HG03342 (cell line): Measurements from ENCODE around the gene ST6GALNAC3.

Source experiments
- ATAC-seq: cut with Tn5 transposase; IDR thresholded peaks from one replicate; pipeline ENCODE4 v1.9.1; 2021; ENCODE audit warnings: mild to moderate bottlenecking, moderate library complexity; ENCODE audit not compliant: unreplicated experiment

The ST6GALNAC3 gene

DNA sequence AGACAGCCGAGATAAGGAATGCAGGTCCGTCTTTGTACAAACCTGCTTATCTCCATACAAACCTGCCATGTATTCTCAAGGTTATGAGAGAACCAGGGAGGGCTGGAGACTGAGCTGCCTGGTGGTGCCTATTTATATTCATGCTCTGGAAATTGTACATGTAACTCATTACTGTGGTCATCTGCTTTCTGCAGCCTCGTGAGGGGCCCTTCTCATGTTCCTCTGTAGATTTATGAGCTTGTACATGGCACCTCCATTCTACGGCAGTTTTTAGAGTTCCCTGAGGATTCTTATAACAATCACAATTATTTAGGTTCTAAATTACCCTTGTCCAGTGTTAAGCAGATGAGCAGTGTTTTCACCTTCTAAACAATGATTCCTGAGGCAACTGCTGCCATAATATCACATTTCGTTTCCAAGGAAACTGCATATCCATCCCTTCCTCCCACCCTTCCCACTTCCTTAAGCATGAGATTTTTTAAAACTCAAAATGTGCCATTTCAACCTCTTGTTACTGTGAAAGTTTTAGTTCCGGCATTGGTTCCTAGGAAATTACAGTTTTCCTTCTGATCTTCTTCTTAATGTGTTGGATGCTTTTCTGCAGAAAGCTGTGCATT is 112.1 kb downstream of the ST6GALNAC3 start:
- ATAC-seq: no peak

GRCh38 chr1:76187436-76187835 is 112.9 kb downstream of the ST6GALNAC3 start:
- no peak for ATAC-seq

GRCh38 chr1:76189310-76189709 is 114.8 kb downstream of the ST6GALNAC3 start:
- no peak for ATAC-seq

DNA sequence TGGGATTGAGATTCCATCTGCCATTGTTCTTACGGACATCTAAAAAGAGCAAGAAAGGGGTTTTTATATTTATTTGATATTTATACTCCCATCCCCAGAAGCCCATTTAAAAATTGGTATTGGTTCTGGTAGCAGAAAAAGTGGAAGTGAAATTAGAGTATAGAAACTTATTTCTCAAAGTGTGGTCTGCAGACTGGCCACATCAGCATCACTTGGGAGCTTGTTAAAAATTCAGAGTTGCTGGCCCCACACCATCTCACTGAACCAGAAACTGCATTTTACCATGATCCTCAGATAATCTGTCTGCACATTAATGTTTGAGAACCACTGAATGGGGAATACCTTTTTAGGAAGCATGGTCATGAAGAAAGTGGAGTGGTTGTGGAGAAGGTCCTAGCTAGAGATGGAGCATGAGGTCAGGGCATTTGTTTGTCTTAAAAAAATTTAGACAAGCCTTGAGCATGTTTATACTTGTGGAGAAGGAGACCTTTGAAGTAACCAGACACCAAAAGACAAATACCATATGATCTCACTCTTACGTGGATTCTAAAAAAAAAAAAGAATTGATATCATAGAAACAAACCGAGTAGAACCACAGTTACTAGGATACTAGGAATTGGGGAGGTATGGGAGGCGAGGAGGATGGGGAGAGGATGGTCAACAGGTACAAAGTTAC is 116.3 kb downstream of the ST6GALNAC3 start:
- peak; percentile 65 for ATAC-seq

DNA sequence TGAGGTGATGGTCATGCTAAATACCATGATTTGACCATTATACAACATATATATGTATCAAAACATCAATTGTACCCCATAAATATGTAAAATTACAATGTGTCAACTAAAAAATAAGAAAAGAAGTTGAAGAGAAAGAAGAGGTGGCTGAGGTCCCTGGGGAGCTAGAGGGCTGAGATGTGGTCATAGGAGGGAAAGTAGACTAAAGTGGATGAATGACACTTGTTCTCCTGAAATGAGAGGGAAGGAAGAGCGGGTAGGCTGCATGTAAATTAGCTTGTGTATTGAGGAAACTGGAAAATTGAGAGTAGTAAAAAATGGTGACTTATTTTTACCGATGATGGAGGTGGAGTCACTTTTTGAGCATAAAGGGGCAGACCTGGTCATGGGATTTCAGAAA is 117.0 kb downstream of the ST6GALNAC3 start:
- ATAC-seq: no peak

GRCh38 chr1:76198452-76198851 is 123.9 kb downstream of the ST6GALNAC3 start:
- ATAC-seq: no peak

DNA sequence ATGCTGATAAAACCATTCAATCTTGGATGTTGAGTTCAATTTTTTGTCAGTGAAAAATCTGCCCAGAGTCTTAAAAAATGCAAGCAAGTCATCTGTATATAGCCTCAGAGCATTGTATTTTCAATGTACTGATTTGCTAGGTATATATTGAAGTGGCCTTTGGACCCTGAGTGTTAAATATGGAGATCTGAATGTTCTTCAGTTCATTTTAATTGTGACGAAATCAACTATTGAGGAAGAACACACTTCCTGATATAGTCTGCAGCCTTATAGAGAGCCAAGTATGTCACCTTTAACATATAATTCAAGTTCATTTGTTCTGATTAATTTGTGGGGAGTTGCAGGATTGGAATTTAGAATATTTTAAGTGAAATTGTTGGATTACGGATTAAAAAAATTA is 128.1 kb downstream of the ST6GALNAC3 start:
- ATAC-seq: no peak

GRCh38 chr1:76203127-76203526 is 128.6 kb downstream of the ST6GALNAC3 start:
- no peak for ATAC-seq

DNA sequence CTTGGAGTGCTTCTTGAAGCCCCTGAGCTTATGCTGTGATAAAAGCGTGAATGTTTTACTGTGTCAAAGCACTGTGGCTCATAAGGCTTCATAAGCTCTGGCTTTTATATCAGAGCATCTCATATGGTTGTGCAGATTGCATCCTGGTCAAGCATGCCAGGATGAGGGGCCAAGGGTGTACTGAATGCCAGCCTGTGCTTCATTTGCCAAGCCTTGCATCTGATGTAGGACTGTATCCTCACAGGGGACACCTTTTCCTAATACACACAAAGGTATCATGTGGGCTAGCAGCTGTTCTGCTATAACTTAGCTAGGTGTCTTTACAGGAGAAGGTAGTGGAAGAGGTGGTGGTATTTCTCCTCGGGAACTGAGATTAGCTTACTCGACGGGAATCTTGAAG is 134.7 kb downstream of the ST6GALNAC3 start:
- ATAC-seq: no peak

- ATAC-seq: no peak
Measured at GRCh38 chr1:76209648-76210047, 135.1 kb downstream of the ST6GALNAC3 start.

DNA sequence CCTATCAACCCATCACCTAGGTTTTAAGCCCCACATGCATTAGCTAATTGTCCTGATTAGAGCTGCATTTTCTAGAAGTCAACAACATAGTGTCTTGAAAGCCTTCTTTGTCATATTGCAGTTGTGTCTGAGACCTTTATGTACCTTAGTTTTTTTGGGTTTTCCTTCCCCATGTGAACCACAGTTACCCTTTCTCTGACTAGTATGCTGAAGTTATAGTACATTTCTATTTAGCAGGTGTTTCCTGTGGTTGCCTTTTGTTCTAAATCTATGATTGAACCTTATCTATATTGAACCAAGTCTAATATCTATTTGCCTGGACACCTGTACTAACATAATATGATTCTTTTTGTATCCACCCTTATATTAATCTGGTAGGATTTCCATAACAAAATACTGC is 135.6 kb downstream of the ST6GALNAC3 start:
- ATAC-seq: no peak

- ATAC-seq: peak; percentile 33
Measured at GRCh38 chr1:76218888-76219287, 144.3 kb downstream of the ST6GALNAC3 start.

- ATAC-seq: peak; percentile 60
Measured at GRCh38 chr1:76219366-76219818, 144.8 kb downstream of the ST6GALNAC3 start.

- no peak for ATAC-seq
Measured at GRCh38 chr1:76224752-76225151, 150.2 kb downstream of the ST6GALNAC3 start.

- ATAC-seq: no peak
Measured at GRCh38 chr1:76225526-76225925, 151.0 kb downstream of the ST6GALNAC3 start.

DNA sequence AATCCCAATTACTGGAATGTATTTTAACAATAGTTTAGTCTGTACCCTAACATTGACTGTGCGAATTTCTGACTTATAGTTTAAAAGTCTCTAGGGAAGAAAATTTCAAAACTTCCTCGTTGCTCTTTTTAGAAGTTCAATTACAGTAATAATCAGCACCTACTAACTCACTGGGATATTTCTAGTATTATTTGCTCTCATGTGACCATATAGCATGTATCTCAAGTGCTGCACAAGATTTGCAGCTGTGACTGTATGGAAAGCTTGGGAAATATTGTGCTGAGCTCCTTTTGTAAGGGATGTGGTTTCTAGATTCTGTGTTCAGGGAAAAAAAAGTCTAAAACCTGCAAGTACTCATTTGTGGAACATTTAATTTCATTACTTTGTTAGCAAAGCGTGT is 153.1 kb downstream of the ST6GALNAC3 start:
- ATAC-seq: no peak

DNA sequence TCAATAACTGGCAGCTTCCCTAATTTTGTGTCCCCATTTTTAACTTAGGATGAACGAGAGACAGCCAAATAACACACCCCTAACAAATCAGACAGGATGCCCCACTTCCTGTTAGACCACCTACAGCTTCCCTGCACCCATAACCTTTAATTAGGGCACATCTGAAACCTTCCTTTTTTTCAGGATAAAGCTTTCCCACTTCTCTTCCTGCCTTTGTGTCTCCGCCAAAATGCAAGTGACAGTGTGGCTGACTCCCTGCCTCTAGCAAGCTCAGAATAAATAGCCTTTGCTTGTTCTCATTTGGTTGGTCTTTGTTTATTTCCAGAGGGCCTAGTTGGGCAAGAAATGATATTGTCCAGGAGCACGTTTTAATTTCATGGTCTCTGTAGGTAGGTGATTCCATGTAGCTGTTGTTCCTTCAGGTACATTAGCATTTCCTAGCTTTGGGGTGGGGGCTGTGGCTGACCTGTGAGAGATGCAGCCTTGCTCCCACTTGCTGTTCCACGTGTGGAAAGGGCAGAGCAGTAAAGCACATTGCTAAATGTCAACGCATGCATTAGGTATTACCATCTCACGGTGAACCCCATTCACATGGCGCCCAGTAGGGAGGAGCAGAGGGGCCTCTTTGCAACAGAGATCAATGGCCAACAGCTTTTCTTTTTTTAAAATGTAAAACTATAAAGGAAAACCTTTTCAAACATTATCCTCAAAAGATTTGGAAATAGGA is 154.9 kb downstream of the ST6GALNAC3 start:
- no peak for ATAC-seq

GRCh38 chr1:76230842-76231281 is 156.3 kb downstream of the ST6GALNAC3 start:
- ATAC-seq: no peak

DNA sequence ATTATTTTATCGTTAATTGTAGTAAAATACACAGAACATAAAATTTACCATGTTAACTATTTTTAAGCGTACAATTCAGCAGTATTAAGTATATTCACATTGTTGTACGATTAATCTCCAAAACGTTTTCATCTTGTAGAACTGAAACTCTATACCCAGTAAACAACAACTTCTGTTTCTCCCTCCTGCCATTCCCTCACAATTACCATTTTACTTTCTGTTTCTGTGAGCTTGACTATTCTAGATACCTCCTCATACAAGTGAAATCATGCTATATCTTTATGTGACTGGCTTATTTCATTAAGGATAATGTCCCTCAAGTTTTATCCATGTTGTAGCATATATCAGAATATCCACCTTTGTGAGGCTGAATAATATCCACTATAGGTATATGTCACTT is 156.8 kb downstream of the ST6GALNAC3 start:
- no peak for ATAC-seq

- ATAC-seq: no peak
Measured at GRCh38 chr1:76232666-76233065, 158.1 kb downstream of the ST6GALNAC3 start.

DNA sequence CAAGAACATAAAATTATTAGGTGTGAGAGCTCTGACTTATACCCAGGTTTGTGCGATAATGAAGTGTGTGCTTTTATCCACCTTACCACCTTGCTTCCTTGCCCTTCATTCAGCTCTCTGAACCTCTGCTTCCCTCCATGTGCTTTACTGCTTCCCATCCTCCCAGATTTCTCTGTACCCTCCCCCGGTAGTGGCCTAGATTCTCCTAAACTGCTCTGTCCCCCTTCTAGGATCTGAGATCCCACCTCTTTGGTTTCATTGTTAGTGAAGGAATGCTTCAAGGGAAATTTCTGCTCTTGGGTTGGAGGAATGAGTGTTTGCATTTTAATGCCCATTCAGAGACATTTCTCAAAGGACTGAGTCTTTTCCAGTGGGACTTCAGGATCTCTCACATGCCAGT is 159.5 kb downstream of the ST6GALNAC3 start:
- ATAC-seq: no peak

- ATAC-seq: no peak
Measured at GRCh38 chr1:76237211-76237610, 162.7 kb downstream of the ST6GALNAC3 start.
